SK-N-MC (cell line): ENCODE measurements around the gene FGD5.

Experiments used
- EZH2 ChIP-seq: fragments of 200-600 bp; sonication (generic); IDR thresholded peaks from one replicate; pipeline ENCODE4 v1.6.1; 2017; ENCODE audit warnings: antibody characterized with exemption
- POLR2AphosphoS5 ChIP-seq: IDR thresholded peaks from 2 replicates; pipeline ENCODE4 v1.6.1; 2012; ENCODE audit warnings: mild to moderate bottlenecking, low read depth, low read length, borderline replicate concordance

DNA sequence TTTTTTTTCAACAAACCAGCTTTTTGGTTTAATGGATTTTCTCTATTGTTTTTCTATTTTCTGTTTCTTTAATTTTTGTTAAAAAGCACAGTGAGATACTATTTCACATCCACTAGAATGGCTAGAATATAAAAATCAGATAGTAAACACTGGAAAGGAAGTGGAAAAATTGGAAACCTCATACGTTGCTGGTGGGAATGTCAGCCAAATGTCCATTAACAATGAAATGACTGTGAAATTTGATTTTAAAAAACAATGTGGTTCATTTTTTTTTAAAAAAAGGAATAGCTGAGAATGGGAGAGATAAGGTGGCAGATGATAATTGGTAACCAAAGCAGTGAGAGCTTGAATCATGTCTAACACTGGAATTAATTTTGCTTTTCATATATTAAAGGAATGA, 148.5 kb downstream of the FGD5 start:
- no peak for TF ChIP-seq EZH2
- TF ChIP-seq POLR2AphosphoS5: no peak
